Heart right ventricle (tissue), 16 donors: ENCODE measurements around the gene LRP1B. TPM values are rescaled to one million over a fixed set of nuclear protein-coding genes. Genes with fewer than 3 reads are reported as not detected.

Experiments used
- ATAC-seq, 8 donors: fragments of 200-7000 bp; cut with Tn5 transposase; one replicate each; pipeline ENCODE4 v1.9.1; 2020; ENCODE audit warnings: mild to moderate bottlenecking in 8 of 8, moderate library complexity in 8 of 8, moderate number of reproducible peaks in 1 of 8
- DNase-seq, 2 donors: peaks; one replicate each; pipeline ENCODE4 v3.0.0-alpha.2; 2020
- H3K27ac ChIP-seq, 10 donors: fragments of 200-600 bp; sonication (generic) in 2 of 10; one replicate each; pipeline versions ENCODE4 v1.5.0 to v1.8.0; 2020 to 2022; ENCODE audit warnings: mild to moderate bottlenecking in 3 of 10
- H3K27me3 ChIP-seq, 7 donors: fragments of 200-600 bp; one replicate each; pipeline ENCODE4 v1.8.0; 2021 to 2022; ENCODE audit warnings: mild to moderate bottlenecking in 2 of 7
- H3K36me3 ChIP-seq, 9 donors: fragments of 200-600 bp; sonication (generic) in 1 of 9; one replicate each; pipeline versions ENCODE4 v1.5.0 to v1.8.0; 2020 to 2022; ENCODE audit warnings: mild to moderate bottlenecking in 2 of 9
- H3K4me1 ChIP-seq, 9 donors: fragments of 200-600 bp; sonication (generic) in 1 of 9; one replicate each; pipeline versions ENCODE4 v1.5.0 to v1.8.0; 2020 to 2022; ENCODE audit warnings: mild to moderate bottlenecking in 4 of 9
- H3K4me3 ChIP-seq, 10 donors: fragments of 200-600 bp; sonication (generic) in 2 of 10; one replicate each; pipeline versions ENCODE4 v1.5.0 to v1.8.0; 2020 to 2022; ENCODE audit warnings: mild to moderate bottlenecking in 7 of 10, moderate library complexity in 2 of 10
- H3K9me3 ChIP-seq, 11 donors: fragments of 200-600 bp in 10 of 11; sonication (generic) in 2 of 11; one replicate each; pipeline versions ENCODE4 v1.5.0 to v1.8.0; 2013 to 2022; ENCODE audit warnings: mild to moderate bottlenecking in 2 of 11, control low read depth in 1 of 11, moderate library complexity in 1 of 11
- CTCF ChIP-seq, 9 donors: fragments of 200-600 bp; sonication (generic) in 2 of 9; IDR thresholded peaks; one replicate each; pipeline versions ENCODE4 v1.5.0 to v1.8.0; 2021 to 2022; ENCODE audit warnings: antibody characterized with exemption in 9 of 9, mild to moderate bottlenecking in 5 of 9, moderate library complexity in 1 of 9
- WGBS, 2 donors: extraction: QIAGEN DNeasy Blood & Tissue Kit; methylation state at CpG; one replicate each; pipeline ENCODE4 v1.1.7; 2013; ENCODE audit warnings: inconsistent platforms in 1 of 2; 5-methylcytosine and 5-hydroxymethylcytosine counted together
- intact Hi-C, 10 donors: fragments of 100-400 bp; cut with DNase I; formaldehyde crosslinking; loops; one replicate each; pipeline versions ENCODE4 v1.11.1 to v1.14.2; 2022
- polyA plus RNA-seq, 2 donors: library from polyadenylated mRNA; stranded (reverse); fragments of 200-250 nt; gene quantifications; one replicate each; pipeline ENCODE4 v1.2.3, GENCODE V29; 2013
- total RNA-seq, 10 donors: library from RNA; stranded (reverse); fragmentation: NEBNext Ultra II Directional in 3 of 10; extraction: Animal tissue kit (Norgen Biotek cat#: 25700) in 3 of 10; gene quantifications; one replicate each; pipeline versions ENCODE4 v1.2.1 to v1.2.4, GENCODE V29; 2021 to 2023
- donor health status: Arrhythmogenic right ventricular cardiomyopathy.
- donor health status: ischemic (EF 13 %, LVEDD 7.1; RV severe dilation, severe dysfunction).
- donor health status: healthy with polysubstance abuse.
- donor health status: DM: no; HTN: yes; CAD: no.
- donor health status: DM: no; HTN: no; CAD: no.
- donor health status: ischemic (EF 25% LVEDD 6.9; RV normal size, moderate dysfunction).
- donor health status: ischemic (EF 25% LVEDD 5.7; RV mildly dilated, moderate dysfunction).
- donor health status: healthy.
- donor health status: DM: yes; HTN: yes; CAD: no.
- donor health status: Ischemic cardiomyopathy.
- donor health status: ischemic (EF 35%, LVEDD 5.7; RV mildly dilated, moderate dysfunction).
- donor health status: nonischemic (EF 11% LVEDD 7.7; RV severe dilation, severe dysfunction).
- donor health status: DM: yes; HTN: yes; CAD: no.
- donor health status: PGD.
- donor health status: ischemic (EF 29% LVEDD 5.4; RV normal size, mild dysfunction).
- donor health status: nonischemic (EF 23%, LVEDD 6.1; RV moderate dilation, normal function).

Gene LRP1B
- total and polyA plus RNA-seq, 12 donors: 0.02 to 0.27 (median 0.14) TPM; not detected in 1

DNA sequence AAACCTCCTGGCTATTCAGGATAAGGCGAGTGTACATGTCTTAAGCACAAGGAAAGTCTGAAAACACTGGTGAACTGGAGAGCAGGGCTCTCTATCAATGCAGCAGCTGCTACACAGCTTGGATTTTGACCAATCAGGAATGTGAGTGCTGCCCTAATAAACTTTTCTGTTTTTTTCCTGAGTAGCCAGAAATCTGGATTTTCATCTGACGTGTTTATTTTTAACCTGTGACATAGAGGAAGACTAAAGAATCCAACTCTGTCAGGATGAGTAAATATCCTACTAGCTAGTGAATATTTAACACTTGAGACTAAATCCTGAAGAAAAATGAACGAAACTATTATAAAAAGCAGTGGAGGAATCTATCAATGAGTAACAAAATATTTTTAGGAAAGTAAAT is 1638.9 kb downstream of the LRP1B start:
- no peaks in the 10 kb centered on the region for H3K4me1 ChIP-seq
- no peaks in the 10 kb centered on the region for H3K27me3 ChIP-seq
- H3K36me3 ChIP-seq: no peaks in the 10 kb centered on the region
- no peak for TF ChIP-seq CTCF (IDR thresholded peaks at IDR 0.05)
- H3K27ac ChIP-seq: no peak overlapping the region
- no peaks in the 10 kb centered on the region for H3K9me3 ChIP-seq
- DNase-seq (no peak), ATAC-seq (no peak)
- WGBS, 2 donors: 59 to 62% methylated on average over 3 of the region's 3 CpGs
- H3K4me3 ChIP-seq: no peak overlapping the region
- intact Hi-C loops: loop anchor here in 1 of 10 donors (5.0 kb wide), 1 partner anchor 315 kb away; no protein-coding TSS in a partner anchor

- intact Hi-C loops: no loop called here
- no peak overlapping the region for H3K4me3 ChIP-seq
- ATAC-seq (no peak), DNase-seq (no peak)
- no peak overlapping the region for H3K27ac ChIP-seq
- no peaks in the 10 kb centered on the region for H3K36me3 ChIP-seq
- no peaks in the 10 kb centered on the region for H3K4me1 ChIP-seq
- no peak for TF ChIP-seq CTCF (IDR thresholded peaks at IDR 0.05)
- no peaks in the 10 kb centered on the region for H3K27me3 ChIP-seq
- H3K9me3 ChIP-seq: no peaks in the 10 kb centered on the region
- 53 to 61% methylated on average over 1 of the region's 1 CpG for WGBS, 2 donors
Observed at GRCh38 chr2:140489193-140489592, 1641.6 kb downstream of the LRP1B start.

GRCh38 chr2:140481136-140481535 is 1649.7 kb downstream of the LRP1B start:
- intact Hi-C loops: no loop called here
- Histone ChIP-seq H3K9me3 (no peaks in the 10 kb centered on the region), H3K4me3 (no peak overlapping the region), H3K36me3 (no peaks in the 10 kb centered on the region), H3K27ac (no peak overlapping the region), H3K27me3 (no peaks in the 10 kb centered on the region), H3K4me1 (no peaks in the 10 kb centered on the region)
- DNase-seq (no peak), ATAC-seq (no peak)
- WGBS, 2 donors: 51 to 66% methylated on average over 2 of the region's 2 CpGs
- TF ChIP-seq CTCF (IDR thresholded peaks at IDR 0.05): no peak

- Histone ChIP-seq H3K36me3 (no peaks in the 10 kb centered on the region), H3K4me3 (no peak overlapping the region), H3K4me1 (no peaks in the 10 kb centered on the region), H3K27me3 (no peaks in the 10 kb centered on the region), H3K27ac (no peak overlapping the region), H3K9me3 (no peaks in the 10 kb centered on the region)
- no peak for TF ChIP-seq CTCF (IDR thresholded peaks at IDR 0.05)
- intact Hi-C loops: no loop called here
- 57 to 58% methylated on average over 1 of the region's 1 CpG for WGBS, 2 donors
- ATAC-seq (no peak), DNase-seq (no peak)
Observed at GRCh38 chr2:140473851-140474250, 1657.0 kb downstream of the LRP1B start.
